HG02678 (cell line): ENCODE measurements around the gene SKIL.

Source experiments
- ATAC-seq: cut with Tn5 transposase; IDR thresholded peaks from one replicate; pipeline ENCODE4 v1.9.1; 2021; ENCODE audit warnings: mild to moderate bottlenecking, moderate library complexity; ENCODE audit not compliant: unreplicated experiment

SKIL gene

GRCh38 chr3:170350515-170351413, 6.8 kb upstream of the SKIL start:
- ATAC-seq = peak; percentile 59

- ATAC-seq = no peak
Measured at GRCh38 chr3:170352936-170353335, 4.6 kb upstream of the SKIL start.

DNA sequence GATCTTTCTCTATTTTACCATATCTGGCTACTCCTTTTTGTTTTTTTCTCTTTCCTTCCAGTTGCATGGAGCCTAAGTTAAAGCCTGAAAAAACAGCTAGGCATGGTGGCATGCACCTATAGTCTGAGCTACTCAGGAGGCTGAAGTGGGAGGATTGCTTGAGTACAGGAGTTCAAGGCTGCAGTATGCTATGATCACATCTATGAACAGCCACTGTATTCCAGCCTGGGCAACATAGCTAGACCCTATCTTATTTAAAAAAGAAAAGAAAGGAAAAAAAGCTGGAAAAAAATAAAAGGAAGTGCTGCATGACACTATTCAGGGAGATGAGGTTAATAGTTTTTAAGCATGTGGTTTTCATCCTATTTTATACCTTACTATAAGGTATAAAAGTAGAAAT, 4.0 kb upstream of the SKIL start:
- ATAC-seq = no peak

- no peak for ATAC-seq
Measured at GRCh38 chr3:170354760-170355159, 2.8 kb upstream of the SKIL start.

GRCh38 chr3:170355738-170356595, 1.5 kb upstream of the SKIL start:
- ATAC-seq = peak; percentile 12

- ATAC-seq = peak; percentile 43
Measured at GRCh38 chr3:170356596-170357175, 829 bp upstream of the SKIL start.

GRCh38 chr3:170358042-170359010, 811 bp downstream of the SKIL start:
- no peak for ATAC-seq

DNA sequence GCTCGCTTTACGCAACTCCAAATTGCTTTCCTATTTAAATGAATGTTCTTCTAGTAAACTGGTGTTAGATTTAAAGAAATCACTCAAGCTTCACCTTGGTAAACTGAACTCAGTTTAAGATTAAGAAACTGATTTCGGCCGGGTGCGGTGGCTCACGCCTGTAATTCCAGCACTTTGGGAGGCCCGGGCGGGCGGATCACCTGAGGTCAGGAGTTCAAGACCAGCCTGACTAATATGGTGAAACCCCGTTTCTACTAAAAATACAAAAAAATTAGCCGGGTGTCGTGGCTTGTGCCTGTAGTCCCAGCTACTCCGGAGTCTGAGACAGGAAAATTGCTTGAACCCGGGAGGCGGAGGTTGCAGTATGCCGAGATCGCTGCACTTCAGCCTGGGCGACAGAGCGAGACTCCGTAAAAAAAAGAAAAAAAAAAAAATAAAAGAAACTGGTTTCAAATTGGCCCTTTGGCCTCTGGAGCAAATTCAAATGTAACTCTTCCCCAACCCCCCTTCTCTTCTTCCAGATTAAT, 1.7 kb downstream of the SKIL start:
- no peak for ATAC-seq

DNA sequence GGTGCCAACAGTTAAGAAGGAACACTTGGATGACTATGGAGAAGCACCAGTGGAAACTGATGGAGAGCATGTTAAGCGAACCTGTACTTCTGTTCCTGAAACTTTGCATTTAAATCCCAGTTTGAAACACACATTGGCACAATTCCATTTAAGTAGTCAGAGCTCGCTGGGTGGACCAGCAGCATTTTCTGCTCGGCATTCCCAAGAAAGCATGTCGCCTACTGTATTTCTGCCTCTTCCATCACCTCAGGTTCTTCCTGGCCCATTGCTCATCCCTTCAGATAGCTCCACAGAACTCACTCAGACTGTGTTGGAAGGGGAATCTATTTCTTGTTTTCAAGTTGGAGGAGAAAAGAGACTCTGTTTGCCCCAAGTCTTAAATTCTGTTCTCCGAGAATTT, 3.0 kb downstream of the SKIL start:
- ATAC-seq = no peak

- ATAC-seq = no peak
Measured at GRCh38 chr3:170360916-170361315, 3.4 kb downstream of the SKIL start.

DNA sequence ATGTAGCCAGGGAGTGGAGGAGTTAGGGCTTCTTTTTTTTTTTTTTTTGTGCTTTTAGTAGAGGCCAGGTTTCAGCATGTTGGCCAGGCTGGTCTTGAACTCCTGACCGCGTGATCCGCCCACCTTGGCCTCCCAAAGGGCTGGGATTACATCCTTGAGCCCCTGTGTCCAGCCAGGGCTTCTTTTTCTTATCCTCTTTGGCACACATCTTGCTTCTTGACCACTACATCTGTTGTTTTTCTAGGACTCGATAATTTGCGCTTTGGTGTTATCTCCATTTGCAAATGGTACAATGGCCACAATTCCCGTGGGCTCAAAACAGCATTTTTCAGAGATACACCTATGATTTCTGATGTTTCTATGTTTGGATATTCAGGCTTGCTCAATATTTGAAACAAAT, 4.2 kb downstream of the SKIL start:
- ATAC-seq = no peak

- ATAC-seq = no peak
Measured at GRCh38 chr3:170363471-170363994, 6.0 kb downstream of the SKIL start.

DNA sequence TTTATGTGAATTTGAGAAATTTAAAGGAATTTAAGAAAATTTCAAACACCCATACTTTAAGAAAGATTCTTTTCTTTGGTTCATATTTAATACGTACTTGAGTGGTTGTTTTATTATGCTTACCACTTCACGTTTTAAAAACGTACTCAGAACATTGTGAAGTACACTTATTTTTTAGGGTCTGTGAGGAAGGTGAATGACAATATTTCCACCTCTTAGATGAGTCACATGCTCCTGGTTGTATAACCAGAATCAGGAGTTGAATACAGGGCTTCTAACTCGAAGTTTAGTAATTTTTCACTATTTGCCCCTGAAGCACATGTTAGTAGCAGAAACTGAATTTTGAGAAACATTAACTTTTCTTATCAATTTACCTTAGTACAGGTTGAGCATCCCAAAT, 7.5 kb downstream of the SKIL start:
- no peak for ATAC-seq

- peak; percentile 44 for ATAC-seq
Measured at GRCh38 chr3:170367797-170368196, 10.3 kb downstream of the SKIL start.

- no peak for ATAC-seq
Measured at GRCh38 chr3:170368921-170369320, 11.4 kb downstream of the SKIL start.

DNA sequence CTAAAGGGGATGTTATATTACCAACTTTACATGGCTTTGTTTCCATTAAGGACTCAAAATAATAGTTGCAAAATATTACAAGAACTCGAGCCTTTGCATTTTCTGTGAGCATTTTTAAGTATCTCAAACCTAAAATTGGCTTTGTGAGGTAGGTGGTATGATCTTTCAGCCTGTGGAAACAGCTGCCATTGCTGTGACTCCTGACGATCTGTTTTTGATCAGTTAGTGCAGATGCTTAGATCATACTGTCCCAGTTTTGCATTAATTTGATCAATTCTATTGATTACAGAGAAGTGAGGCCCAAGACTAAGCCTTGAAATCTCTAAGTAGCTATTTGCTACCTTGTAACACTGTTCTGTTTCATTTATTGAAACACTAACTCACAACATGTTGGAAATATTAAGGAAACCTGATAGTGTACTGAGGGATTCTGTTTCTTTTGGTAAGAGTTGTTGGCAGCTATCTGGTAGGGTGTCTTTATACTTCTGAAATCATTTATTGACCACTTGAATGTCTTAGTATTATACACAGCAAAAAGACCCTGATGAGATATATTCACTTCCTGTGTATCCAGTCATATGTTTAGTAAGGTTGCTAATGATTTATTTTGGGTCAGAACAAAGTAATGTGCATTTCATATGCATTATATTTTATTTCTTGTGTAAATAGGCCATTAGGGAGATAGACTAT, 14.8 kb downstream of the SKIL start:
- ATAC-seq = no peak

GRCh38 chr3:170383567-170383966, 26.1 kb downstream of the SKIL start:
- ATAC-seq = no peak

GRCh38 chr3:170386468-170386867, 29.0 kb downstream of the SKIL start:
- no peak for ATAC-seq

- ATAC-seq = no peak
Measured at GRCh38 chr3:170387950-170388349, 30.4 kb downstream of the SKIL start.
